Astrocyte of the hippocampus (primary cell): ENCODE measurements around the gene SLC41A3.
"Not testable (repeated sequence)": the region's sequence is repeated elsewhere in the genome, so short reads cannot be mapped to it uniquely, and the experiment has no call there.

Experiments
- DNase-seq: peaks from one replicate; pipeline ENCODE4 v3.0.0; 2011; ENCODE audit warnings: low read depth, low spot score

Gene SLC41A3

DNA sequence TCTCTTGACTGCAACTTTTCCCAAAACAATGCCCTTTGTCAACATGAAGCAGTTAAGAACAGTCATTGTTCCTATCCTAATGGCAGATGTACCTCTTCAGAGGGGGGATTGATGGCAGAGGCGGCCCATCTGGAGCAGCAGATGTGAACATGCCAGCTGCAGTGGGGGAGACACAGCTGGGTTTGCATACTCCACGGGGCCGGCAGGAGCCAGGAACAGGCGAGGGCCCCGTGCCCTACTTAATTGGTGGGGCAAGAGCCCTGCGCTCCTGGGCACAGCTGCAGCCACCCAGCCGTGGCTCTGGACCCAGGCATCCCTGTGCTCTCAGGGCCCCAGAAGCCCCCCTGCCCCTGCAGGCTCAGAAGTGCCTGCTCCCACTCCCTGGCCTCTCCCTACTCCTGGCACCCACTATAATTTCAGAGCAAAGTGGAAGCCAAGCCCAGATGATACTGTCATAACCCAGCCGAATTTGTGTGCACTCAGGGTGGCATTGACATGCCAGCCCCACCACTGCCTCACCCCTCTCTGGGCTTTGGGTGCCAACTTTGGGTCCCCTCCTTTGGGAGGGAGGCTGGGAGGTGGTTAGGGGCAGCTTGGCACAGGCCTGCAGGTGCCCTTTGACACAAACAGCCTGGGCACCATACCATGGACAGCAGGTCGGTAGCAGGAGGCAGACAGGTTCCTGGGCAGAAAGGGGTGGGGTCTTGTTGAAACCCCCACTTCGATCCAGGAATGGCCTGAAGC lies 80.3 kb downstream of the SLC41A3 start:
- DNase-seq = no peak

DNA sequence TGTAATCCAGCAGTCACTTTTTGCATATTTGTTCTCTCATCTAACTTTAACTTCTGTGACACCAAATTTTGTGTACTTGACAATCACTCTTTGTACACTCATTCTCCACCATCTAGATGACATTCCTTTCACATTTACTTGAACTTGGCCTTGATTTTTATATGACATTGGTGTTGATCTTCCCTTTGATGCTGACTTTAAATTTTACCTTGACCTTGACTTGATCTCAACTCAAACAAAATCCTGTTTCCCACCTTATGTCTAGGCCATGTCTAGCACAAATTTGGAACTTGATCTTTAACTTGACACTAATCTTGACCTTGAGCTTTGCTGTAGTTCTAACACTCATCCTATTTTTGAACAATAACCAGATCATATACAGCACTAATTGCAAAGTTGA lies 81.7 kb downstream of the SLC41A3 start:
- DNase-seq = no peak

- DNase-seq = not testable (repeated sequence)
Observed at GRCh38 chr3:125996751-125997150, 87.2 kb downstream of the SLC41A3 start.

DNA sequence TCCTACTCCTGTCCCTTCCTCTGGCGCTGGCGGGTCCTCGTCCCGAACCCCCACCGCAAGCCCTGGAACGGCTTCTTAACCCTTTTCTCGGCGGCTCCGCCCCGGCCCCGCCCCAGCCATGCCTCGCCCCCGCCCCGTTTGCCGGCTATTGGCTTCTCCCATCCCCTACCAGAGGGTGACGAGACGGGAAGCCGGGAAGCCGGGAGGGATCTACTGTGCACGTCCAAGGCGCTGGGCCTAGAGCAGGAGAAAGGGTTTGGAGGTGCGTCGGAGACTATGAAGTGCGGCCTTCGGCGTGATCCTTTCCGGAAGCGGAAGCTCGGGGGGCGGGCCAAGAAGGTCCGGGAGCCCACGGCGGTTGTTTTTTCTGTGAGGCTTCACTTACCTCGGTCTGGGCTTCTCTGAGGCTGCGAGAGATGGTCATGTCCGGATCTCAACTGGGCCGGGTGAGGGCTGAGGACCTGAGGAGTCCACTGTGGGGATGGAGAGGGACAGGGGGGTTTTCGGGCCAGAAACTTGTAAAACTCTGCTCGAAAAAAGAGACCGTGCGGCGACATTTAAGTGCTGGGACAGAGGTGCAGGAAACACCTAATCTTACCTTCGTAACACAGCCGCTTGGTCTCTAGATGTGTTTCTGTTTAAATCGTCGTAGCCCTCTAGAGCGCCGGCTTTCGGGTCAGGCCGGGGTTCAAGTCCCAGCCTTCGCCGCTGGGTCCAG lies 93.5 kb downstream of the SLC41A3 start:
- DNase-seq = peak; percentile 90

- not testable (repeated sequence) for DNase-seq
Observed at GRCh38 chr3:125984951-125985350, 99.0 kb downstream of the SLC41A3 start.

DNA sequence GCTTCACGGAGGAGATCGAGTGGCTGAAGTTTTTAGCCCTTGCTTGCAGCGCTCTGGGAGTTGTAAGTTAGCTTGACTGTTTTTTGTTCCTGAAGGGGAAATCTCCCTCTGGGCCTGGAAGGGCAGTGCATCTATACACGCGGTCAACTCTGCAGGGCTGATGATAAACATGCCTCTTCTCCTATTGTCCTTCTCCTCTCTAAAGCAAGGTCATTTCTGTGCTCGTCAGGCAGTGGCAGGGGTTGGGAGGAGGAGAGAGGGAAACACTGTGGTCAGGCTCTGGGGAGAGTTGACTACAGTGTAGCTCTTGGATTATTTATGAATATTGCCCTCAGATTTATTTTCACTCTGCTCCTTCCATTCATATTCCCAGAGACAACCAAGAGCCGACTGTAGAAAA lies 106.8 kb downstream of the SLC41A3 start:
- DNase-seq = not testable (repeated sequence)

- not testable (repeated sequence) for DNase-seq
Observed at GRCh38 chr3:125976003-125976390, 107.9 kb downstream of the SLC41A3 start.

GRCh38 chr3:125975245-125976002 lies 108.5 kb downstream of the SLC41A3 start:
- DNase-seq = not testable (repeated sequence)

GRCh38 chr3:125971997-125972944 lies 111.7 kb downstream of the SLC41A3 start:
- DNase-seq = peak; percentile 58

- DNase-seq = not testable (repeated sequence)
Observed at GRCh38 chr3:125968701-125969592, 115.0 kb downstream of the SLC41A3 start, which contains the start of gene ROPN1B. Gene ROPN1B (plus strand): TSS chr3:125969178. CDS start chr3:125972055, 2,877 bp downstream.

- DNase-seq = not testable (repeated sequence)
Observed at GRCh38 chr3:125968121-125968520, 115.8 kb downstream of the SLC41A3 start.

GRCh38 chr3:125967156-125967555 lies 116.8 kb downstream of the SLC41A3 start:
- DNase-seq = no peak

DNA sequence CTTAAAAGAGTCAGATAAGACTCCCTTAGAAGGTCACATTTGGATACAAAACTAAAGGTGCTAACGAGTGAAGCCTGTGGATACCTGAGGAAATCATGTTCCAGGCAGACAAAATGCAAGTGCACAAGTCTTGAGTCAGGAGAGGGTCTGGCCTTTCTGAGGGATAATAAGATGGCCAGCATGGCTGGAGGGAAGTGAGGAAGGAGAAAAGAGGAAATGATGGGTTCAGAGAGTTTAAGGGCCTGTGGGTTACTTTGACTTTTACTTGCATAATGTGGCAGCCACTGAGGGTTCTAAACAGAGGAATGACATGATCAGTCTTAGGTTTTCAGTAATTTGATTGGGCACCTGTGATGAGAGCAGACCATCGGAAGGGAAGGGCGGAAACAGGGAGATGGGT lies 118.4 kb downstream of the SLC41A3 start:
- no peak for DNase-seq

- not testable (repeated sequence) for DNase-seq
Observed at GRCh38 chr3:125963834-125964233, 120.1 kb downstream of the SLC41A3 start.

DNA sequence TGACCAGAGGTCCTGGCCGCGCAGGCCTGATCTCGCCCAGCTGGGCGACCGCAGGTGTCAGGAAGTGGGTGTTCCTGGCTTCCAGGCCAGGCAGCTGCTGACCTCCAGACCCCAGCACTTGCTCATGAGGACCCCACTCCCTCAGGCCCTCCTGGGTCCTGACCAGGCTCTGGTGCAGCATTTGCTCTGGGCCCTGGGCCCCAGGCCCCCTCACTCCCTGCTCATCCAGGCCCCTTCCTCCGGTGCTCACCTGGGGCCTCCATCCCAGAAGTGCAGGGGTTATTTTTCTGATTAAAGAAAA lies 122.7 kb downstream of the SLC41A3 start:
- no peak for DNase-seq

DNA sequence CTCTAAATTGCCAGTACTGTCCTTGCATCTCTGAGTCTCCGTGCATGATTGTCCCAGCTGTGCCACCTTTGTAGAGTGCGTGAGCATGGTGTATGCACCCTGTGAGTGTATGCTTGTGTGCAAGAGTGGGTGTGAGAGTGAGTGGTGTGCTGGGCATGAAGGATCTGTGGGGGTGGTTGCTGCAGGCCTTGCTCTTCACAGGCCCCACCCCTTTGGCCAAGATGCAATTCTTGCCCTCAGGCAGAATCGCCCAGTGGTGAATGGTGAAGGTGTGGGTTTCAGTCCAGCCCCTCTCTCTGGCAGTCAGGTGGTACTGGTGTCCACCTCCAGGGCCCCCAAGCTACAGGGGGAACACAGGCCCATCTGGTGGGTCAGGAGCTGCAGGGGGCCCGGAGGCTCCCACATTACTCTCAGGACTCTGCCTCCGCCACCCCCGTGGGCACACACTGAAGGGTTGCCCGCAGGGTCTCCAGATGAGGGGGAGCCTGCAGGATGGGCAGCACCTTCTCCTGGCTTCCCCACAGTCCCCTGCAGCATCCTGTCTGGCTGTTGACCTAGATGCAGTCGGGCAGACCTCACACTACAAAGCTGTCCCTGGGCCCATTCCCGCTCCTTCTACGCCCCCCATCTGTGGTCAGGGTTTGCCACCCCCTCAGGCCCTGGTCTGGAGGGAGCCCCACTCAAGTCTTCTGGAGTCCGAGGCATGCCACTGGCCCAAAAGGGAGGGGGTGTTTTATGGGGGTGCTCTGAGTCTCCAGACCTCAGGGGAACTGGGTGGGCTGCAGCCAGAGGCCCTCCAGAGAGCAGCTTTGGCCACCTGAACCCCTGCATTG lies 123.3 kb downstream of the SLC41A3 start:
- DNase-seq = no peak

DNA sequence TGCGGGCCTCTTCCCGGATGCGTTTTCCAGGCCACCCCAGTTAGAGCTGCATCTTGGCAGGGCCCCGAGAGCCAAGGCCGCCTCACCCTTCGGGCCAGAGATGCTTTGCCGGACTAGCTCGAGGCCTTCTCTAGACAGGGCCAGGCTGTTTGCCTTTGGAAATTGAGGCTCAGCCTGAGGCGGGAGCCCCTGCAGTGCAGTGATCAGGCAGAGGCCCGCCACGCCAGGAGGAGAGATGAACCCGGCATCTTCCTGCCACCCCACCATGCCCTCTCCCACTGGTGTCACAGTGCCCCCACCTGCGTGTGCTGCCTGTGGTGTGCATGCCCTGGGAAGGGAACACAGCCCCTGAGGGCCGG lies 123.9 kb downstream of the SLC41A3 start:
- DNase-seq = no peak

DNA sequence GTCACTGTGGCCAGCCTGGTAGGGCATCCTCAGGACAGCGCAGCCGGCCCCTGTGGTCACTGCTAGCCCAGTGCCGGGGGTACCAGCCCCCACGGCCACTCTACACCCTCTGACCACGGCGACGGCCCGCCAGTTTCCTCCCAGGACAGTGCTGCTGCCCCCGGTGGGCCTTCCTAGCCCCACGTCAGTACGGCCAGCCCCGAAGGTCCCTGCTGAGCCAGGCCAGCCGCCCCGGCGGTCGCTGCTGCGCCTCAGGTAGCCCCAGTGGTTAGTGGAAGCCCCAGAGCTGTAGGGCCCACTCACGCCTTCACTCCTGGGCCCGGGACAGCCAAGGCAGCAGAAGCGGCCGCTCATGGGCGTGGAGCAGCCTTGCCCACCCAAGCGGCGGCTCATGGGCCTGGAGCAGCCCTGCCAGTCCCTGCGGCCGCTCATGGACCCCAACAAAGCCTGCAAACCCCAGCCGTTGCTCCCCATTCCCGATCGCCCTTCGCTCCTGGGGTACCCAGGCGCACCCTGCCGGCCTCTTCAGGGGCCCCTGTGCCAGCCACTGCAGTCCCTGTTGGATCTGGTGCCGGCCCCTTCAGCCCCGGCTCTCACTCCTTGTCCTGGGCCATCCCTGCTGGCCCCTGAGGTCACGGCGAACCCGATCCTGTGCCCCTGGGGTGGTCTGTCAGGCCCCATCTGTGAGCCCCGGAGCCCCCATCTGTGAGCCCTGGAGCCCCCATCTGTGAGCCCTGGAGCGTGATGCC lies 124.4 kb downstream of the SLC41A3 start:
- DNase-seq = no peak
